SH-SY5Y (cell line): ENCODE data around the gene TM4SF1.

Experiments used
- GATA2 ChIP-seq: IDR thresholded peaks from 2 replicates; pipeline ENCODE4 v1.6.1; 2011; ENCODE audit warnings: mild to moderate bottlenecking, low read depth, low read length
- GATA3 ChIP-seq: IDR thresholded peaks from 2 replicates; pipeline ENCODE4 v1.6.1; 2011; ENCODE audit warnings: low read depth, mild to moderate bottlenecking, low read length, moderate library complexity

The TM4SF1 gene

GRCh38 chr3:149388001-149388440, 10.6 kb upstream of the TM4SF1 start:
- no peak for TF ChIP-seq GATA2
- TF ChIP-seq GATA3 = no peak

DNA sequence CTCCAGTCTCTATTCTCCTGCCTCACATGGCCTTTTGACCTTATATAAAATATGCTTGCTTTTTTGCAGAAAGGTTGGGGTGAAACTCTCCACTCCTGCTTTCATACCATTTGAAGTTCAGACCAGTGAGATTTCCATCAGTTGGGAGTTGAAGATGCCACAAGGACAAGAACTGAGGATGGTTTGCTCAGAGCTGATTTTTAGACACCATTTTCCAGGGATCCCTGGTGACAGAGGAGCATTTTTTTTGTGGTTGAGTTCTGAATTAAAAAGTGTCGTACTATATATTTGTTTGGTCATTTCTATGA, 8.8 kb upstream of the TM4SF1 start:
- TF ChIP-seq GATA2 (no peak), GATA3 (no peak)

GRCh38 chr3:149385617-149386298, 8.3 kb upstream of the TM4SF1 start:
- TF ChIP-seq GATA3 = no peak
- TF ChIP-seq GATA2 = no peak

DNA sequence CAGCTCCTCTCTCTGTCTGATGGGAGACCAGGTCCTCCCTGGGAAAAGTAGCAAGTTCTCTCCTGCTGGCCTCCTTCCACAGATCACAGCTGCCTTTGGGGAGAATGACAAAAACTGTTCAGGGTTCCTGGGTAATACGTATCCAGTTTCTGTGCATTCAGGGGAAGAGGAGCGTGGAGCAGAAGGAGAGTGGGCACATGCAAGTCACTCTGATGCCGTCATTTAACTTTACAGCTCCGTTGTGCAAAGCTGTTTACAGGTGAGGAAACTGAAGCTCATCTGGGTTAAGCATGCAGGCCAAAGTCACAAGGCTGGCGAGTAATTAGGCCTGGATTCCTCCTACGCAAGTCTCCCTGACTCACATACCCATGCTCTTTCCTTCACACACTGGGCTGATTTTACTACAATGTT, 7.5 kb upstream of the TM4SF1 start:
- TF ChIP-seq GATA2 (no peak), GATA3 (no peak)

DNA sequence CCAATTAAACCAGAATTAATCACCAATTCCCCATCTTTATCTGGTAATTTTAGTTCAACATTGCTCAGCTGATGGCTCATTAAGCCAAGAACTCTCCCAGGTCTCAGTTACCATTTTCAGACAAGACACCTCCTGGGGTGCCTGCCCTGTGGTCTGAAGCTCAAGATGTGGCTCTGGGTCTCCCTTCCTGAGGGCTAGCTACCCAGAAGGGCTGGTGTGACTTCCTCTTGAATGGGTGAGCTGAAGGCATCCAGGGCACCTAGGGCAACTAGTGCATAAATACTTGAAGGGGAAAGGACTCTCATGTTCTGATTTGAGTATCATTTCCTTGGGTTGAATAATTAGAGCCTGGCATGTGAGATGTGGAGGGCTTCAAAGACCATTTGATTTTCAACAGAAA, 6.7 kb upstream of the TM4SF1 start:
- TF ChIP-seq GATA3 = no peak
- TF ChIP-seq GATA2 = no peak

DNA sequence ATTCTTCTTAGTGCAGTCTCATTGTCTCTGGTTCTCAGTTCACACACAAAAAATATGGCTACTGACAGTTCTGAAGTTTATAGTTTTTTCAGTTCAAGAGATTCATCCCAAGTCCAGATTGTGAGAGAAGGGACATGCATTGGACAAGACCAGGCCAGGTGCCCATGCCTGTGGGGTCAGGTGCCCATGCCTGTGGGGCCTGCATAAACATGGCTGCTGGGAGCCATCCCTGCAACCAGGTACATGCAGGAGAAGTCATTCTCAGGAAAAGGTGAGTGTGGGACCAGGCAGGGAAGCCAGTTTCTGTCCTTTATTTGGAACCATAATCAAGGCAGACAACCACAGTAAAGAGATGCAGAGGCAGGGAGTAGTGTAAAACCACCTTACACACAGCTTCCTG, 6.3 kb upstream of the TM4SF1 start:
- no peak for TF ChIP-seq GATA2
- TF ChIP-seq GATA3 = no peak

DNA sequence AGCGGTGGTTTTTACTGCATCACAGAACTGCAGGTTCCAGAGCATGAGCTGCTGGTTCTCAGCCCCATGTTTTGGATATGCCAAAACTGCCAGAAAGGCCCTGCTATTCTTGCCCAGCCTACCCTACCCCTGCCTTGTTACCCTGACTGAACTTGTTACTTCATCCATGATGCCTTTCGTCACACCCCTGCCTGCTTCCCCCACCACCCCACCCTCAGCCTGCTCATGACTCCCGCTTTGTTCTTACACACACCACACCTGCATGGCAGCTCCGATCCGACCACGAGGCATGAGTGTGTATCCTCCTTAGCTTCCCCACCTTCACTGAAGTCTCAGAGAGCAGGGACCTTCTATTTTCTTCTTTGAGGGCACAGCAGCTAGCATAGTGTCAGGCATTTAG, 5.1 kb upstream of the TM4SF1 start:
- TF ChIP-seq GATA2 (no peak), GATA3 (no peak)

GRCh38 chr3:149382101-149382467, 4.6 kb upstream of the TM4SF1 start:
- TF ChIP-seq GATA2 = no peak

DNA sequence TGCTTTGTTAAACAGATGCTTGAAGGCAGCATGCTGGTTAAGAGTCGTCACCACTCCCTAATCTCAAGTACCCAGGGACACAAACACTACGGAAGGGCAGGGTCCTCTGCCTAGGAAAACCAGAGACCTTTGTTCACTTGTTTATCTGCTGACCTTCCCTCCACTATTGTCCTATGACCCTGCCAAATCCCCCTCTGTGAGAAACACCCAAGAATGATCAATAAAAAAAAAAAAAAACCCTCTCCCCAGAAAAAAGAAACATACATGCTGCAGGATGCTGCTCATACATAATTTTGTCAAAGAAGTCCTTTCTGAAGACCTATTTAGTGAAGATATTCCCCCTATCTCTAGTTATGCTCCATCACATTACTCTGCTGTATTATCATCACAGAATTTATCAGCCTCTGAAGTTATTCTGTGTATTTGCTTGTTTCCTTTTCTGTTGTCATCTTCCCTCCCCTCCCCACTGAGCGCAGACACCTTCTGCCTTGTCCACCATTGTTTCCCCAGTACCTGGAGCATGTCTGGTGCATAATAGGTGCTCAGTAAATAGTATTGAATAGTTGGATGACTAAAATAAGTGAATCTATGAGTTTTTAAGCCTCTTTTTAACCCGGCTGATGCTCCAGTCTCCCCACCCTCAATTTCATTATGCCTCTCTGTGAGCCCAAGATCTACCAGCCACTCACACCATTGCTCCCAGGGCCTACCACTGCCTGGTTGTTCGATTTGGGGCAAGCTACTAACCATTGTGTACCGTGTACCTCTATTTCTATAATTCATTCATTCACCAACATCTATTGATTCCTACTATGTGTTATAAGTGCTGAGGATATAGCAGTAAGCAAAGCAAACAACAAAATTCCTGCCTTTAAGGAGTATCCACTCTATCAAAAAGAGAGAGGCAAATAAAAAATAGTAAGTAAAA, 4.0 kb upstream of the TM4SF1 start:
- TF ChIP-seq GATA3 (no peak), GATA2 (no peak)

DNA sequence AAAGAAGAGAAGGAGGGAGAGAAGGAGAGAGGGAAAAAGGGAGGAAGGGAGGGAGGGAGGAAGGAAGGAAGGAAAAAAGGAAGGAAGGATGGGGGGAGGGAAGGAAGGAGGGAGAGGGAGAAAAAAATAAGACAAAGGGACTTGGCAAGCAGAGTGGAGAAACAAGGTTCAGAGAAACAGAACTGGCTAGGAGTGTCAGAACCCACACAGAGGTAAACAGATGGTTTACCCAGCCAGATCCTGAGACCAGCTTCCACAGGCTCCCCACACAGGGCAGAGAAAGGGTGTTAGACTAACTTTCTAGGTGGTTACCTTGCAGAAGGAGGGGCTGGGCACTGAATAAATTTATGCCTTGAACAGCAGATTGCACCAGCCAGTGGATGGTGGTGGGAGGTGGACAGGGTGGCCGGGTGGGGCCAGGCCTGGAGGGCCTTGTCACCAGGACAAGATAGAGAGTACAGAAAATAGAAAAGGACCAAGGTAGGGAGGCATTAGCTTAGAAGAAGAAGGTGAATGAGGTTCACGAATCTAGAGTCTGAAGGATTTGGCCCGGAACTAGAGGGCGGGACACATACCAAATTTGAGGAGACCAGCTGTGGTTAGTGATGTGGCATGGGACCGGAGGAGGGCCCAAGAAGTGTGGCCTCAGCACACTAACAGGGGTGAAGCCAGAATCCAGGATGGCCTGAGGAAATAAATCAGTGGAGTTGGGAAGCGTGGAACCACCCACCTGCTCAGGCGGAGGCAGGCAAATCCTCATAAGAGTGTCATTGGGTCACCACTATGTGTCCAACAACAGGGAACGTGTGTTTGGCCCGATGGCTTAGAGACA, 1.2 kb upstream of the TM4SF1 start:
- no peak for TF ChIP-seq GATA3
- TF ChIP-seq GATA2 = no peak

GRCh38 chr3:149376718-149377407, 586 bp downstream of the TM4SF1 start:
- TF ChIP-seq GATA2 = no peak
- TF ChIP-seq GATA3 = no peak

DNA sequence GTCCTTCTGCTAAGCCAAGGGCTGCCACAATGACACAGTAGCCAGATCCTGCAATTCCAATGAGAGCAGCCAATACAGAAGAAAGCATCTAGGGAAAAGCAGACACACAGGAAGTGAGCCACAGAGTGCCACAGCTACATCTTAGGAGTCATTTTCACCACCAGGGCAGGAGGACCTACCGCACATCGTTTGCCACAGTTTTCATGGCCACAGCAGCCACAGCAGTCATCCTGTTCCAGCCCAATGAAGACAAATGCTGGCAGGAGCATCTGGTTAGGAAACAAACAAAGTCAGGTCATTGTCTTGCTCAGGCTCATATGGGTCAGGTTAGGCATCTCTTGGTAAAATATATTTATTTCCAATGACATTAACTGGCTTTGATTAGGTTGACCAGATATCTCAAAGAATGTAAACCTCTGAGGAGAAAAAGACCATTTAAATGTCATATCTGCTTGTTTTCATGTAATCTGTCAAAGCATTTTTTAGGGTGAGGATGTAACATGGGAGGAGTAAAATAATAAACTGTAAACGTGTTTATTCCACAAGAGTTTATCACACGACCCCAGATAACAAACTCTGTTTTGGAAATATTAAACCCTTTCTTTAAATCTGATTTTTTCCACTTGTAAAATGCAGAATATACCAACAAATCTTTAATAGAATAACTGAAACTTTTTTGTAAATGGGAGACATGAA, 1.8 kb downstream of the TM4SF1 start:
- TF ChIP-seq GATA3 = no peak
- TF ChIP-seq GATA2 = no peak

DNA sequence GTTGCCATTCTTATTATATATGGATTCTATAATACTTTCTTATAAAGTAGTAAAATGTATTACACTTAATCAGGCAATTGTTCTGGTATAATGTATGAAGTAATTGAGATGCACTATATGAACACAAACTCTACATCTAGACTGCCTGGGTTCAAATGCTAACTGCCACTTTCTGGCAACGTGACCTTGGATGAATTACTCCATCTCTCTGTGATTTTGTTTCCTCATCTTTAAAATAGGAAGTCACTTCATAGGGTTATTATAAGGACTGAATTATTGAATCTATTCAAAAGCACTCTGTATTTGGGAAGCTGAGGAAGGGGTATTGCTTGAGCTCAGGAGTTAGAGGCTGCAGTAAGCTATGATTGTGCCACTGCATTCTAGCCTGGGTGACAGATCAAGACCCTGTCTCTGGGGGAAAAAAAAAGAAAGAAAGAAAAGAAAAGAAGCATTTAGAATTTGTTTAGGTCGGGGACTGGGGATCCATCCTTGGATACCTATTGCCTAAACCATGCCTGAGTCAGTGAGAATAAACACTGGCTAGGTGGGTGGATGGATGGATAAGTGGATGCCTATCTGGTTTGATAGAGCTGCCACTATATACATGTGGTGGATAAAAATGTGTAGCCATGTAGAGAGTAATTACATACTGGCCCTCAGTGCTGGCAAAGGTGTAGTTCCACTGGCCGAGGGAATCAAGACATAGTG, 2.5 kb downstream of the TM4SF1 start:
- TF ChIP-seq GATA3 (no peak), GATA2 (no peak)

DNA sequence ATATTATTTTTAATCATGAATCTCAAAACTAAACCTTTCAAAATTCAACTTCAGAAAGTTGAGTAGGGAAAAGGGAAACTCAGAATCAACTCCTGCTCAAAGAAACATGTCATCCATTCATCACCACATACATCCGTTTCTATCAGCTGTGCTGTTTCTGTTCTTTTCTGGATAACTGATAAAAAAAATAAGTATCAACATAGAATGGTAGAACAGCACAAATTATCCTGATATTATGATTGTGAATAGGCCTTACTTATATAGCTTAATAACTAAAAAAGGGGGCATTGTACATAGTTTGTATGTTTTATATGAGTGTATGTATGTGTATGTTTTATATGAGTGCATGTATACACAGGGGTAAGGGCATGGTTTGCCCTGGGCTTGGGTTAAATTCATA, 3.1 kb downstream of the TM4SF1 start:
- TF ChIP-seq GATA3 = no peak
- TF ChIP-seq GATA2 = no peak
